SK-N-SH (cell line): ENCODE results near the gene FCMR. TPM values are rescaled to one million over a fixed set of nuclear protein-coding genes. Genes with fewer than 3 reads are reported as not detected.

Experiments used
- CTCF ChIA-PET: fragments of 300-600, 350-600 bp; formaldehyde crosslinking; extraction: SDS; loops from one replicate; lab custom pipeline; 2021; lab: Yijun Ruan, JAX
- POLR2A ChIA-PET: fragments of 350-600 bp; sonication (Branson Sonifier 250); formaldehyde crosslinking; extraction: SDS; loops from one replicate; lab custom pipeline; 2020; ENCODE audit warnings: antibody characterized with exemption, inconsistent platforms; lab: Yijun Ruan, JAX
- DNase-seq: peaks from one replicate; pipeline ENCODE4 v3.0.0; 2012
- H2AFZ ChIP-seq: fragments of 200-600 bp; sonication (generic); 2 replicates; pipeline ENCODE4 v1.8.1; 2016; ENCODE audit warnings: antibody characterized with exemption, mild to moderate bottlenecking, low read depth
- H3F3A ChIP-seq: fragments of 200-600 bp; sonication (generic); replicated peaks from 2 replicates; pipeline ENCODE3; 2016; ENCODE audit warnings: antibody characterized with exemption, mild to moderate bottlenecking; ENCODE audit not compliant: insufficient read depth
- H3K27ac ChIP-seq, 2 experiments: fragments of 200-500 bp in 1 of 2; fragments of 200-600 bp in 1 of 2; sonication (Bioruptor generic) in 1 of 2; sonication (generic), shearing (Covaris generic) in 1 of 2; 2 replicates each; pipeline versions ENCODE4 v1.5.1 to v1.6.1; 2014 to 2016; ENCODE audit warnings: low read depth in 2 of 2, inconsistent platforms in 1 of 2, low read length in 1 of 2, mild to moderate bottlenecking in 1 of 2, mixed read lengths in 1 of 2
- H3K27me3 ChIP-seq: fragments of 200-600 bp; sonication (generic), shearing (Covaris generic); 2 replicates; pipeline ENCODE4 v1.6.1; 2016; ENCODE audit warnings: mixed run types; ENCODE audit not compliant: insufficient read depth
- H3K36me3 ChIP-seq, 2 experiments: fragments of 200-500 bp in 1 of 2; fragments of 200-600 bp in 1 of 2; sonication (Bioruptor generic) in 1 of 2; sonication (generic) in 1 of 2; replicated peaks in 1 of 2; 2 replicates each; pipeline versions ENCODE3 to v1.5.1; 2014 to 2016; ENCODE audit warnings: low read length in 1 of 2, mild to moderate bottlenecking in 1 of 2; ENCODE audit not compliant: insufficient read depth in 2 of 2, control insufficient read depth in 1 of 2
- H3K4me1 ChIP-seq, 2 experiments: fragments of 200-500 bp in 1 of 2; fragments of 200-600 bp in 1 of 2; sonication (Bioruptor generic) in 1 of 2; sonication (generic), shearing (Covaris generic) in 1 of 2; 2 replicates each; pipeline versions ENCODE4 v1.5.1 to v1.6.1; 2014 to 2016; ENCODE audit warnings: low read depth in 1 of 2, low read length in 1 of 2, mixed run types in 1 of 2; ENCODE audit not compliant: insufficient read depth in 2 of 2, control insufficient read depth in 1 of 2
- H3K4me2 ChIP-seq: fragments of 200-600 bp; sonication (generic), shearing (Covaris generic); 2 replicates; pipeline ENCODE4 v1.6.1; 2017; ENCODE audit warnings: mixed run types
- H3K4me3 ChIP-seq, 2 experiments: fragments of 200-500 bp in 1 of 2; fragments of 200-600 bp in 1 of 2; sonication (Bioruptor generic) in 1 of 2; sonication (generic), shearing (Covaris generic) in 1 of 2; 2 replicates each; pipeline versions ENCODE4 v1.5.1 to v1.8.1; 2014 to 2016; ENCODE audit warnings: low read depth in 2 of 2, inconsistent platforms in 1 of 2, low read length in 1 of 2, mild to moderate bottlenecking in 1 of 2, mixed read lengths in 1 of 2, moderate library complexity in 1 of 2
- H3K79me2 ChIP-seq: fragments of 200-600 bp; sonication (generic); 2 replicates; pipeline ENCODE4 v1.8.1; 2017; ENCODE audit warnings: mild to moderate bottlenecking; ENCODE audit not compliant: insufficient read depth
- H3K9ac ChIP-seq: fragments of 200-600 bp; sonication (generic); 2 replicates; pipeline ENCODE4 v1.6.1; 2017; ENCODE audit warnings: mixed run types
- H3K9me2 ChIP-seq: fragments of 200-600 bp; sonication (generic); 2 replicates; pipeline ENCODE4 v1.6.1; 2017; ENCODE audit warnings: mixed run types
- H3K9me3 ChIP-seq: fragments of 200-600 bp; sonication (generic); 2 replicates; pipeline ENCODE4 v1.6.1; 2017; ENCODE audit warnings: mixed run types, mild to moderate bottlenecking, moderate library complexity
- H4K20me1 ChIP-seq: fragments of 200-600 bp; sonication (generic); 2 replicates; pipeline ENCODE4 v1.6.1; 2017; ENCODE audit warnings: mild to moderate bottlenecking, mixed run types; ENCODE audit not compliant: insufficient read depth
- CHD2 ChIP-seq: fragments of 150-350 bp; IDR thresholded peaks from 2 replicates; pipeline ENCODE4 v1.6.1; 2018; ENCODE audit warnings: low read length; ENCODE audit not compliant: partially characterized antibody
- ELF1 ChIP-seq: IDR thresholded peaks from 2 replicates; pipeline ENCODE4 v1.4.0; 2012
- EZH2phosphoT487 ChIP-seq: fragments of 200-600 bp; sonication (generic); IDR thresholded peaks from 2 replicates; pipeline ENCODE4 v1.6.1; 2017; ENCODE audit warnings: low read depth, mixed run types, mild to moderate bottlenecking, antibody characterized with exemption, moderate library complexity, borderline replicate concordance
- FOSL2 ChIP-seq: IDR thresholded peaks from 2 replicates; pipeline ENCODE4 v1.4.0; 2012; ENCODE audit warnings: low read depth, mild to moderate bottlenecking, moderate library complexity, borderline replicate concordance
- FOXM1 ChIP-seq: IDR thresholded peaks from 2 replicates; pipeline ENCODE4 v1.4.0; 2012; ENCODE audit warnings: low read depth, mild to moderate bottlenecking
- GABPA ChIP-seq: IDR thresholded peaks from 2 replicates; pipeline ENCODE4 v1.4.0; 2012; ENCODE audit warnings: low read depth, mild to moderate bottlenecking
- GATA2 ChIP-seq: sonication (generic); formaldehyde crosslinking; IDR thresholded peaks from 2 replicates; pipeline ENCODE4 v1.5.0; 2020; ENCODE audit warnings: mild to moderate bottlenecking, missing genetic modification reagents
- JUND ChIP-seq: IDR thresholded peaks from 2 replicates; pipeline ENCODE4 v1.4.0; 2012
- MEF2A ChIP-seq: IDR thresholded peaks from 2 replicates; pipeline ENCODE4 v1.4.0; 2012; ENCODE audit warnings: low read depth, borderline replicate concordance
- NFIC ChIP-seq: IDR thresholded peaks from 2 replicates; pipeline ENCODE4 v1.4.0; 2012; ENCODE audit warnings: borderline replicate concordance
- NRF1 ChIP-seq: IDR thresholded peaks from 2 replicates; pipeline ENCODE4 v1.6.1; 2012; ENCODE audit warnings: low read depth, mild to moderate bottlenecking, low read length
- RAD21 ChIP-seq: IDR thresholded peaks from 2 replicates; pipeline ENCODE4 v1.6.1; 2012; ENCODE audit warnings: mild to moderate bottlenecking, low read length
- RCOR1 ChIP-seq: fragments of 150-350 bp; IDR thresholded peaks from 2 replicates; pipeline ENCODE4 v1.6.1; 2017; ENCODE audit warnings: antibody characterized with exemption, low read length
- RFX5 ChIP-seq: IDR thresholded peaks from 2 replicates; pipeline ENCODE4 v1.6.1; 2012; ENCODE audit warnings: mild to moderate bottlenecking, improper control_type of control experiment, low read length
- SMC3 ChIP-seq: IDR thresholded peaks from 2 replicates; pipeline ENCODE4 v1.6.1; 2012; ENCODE audit warnings: low read depth, low read length, improper control_type of control experiment
- TEAD4 ChIP-seq: IDR thresholded peaks from 2 replicates; pipeline ENCODE4 v1.4.0; 2012; ENCODE audit warnings: mild to moderate bottlenecking, borderline replicate concordance; ENCODE audit not compliant: insufficient read depth
- YY1 ChIP-seq: IDR thresholded peaks from 2 replicates; pipeline ENCODE4 v1.4.0; 2012; ENCODE audit warnings: low read depth, mild to moderate bottlenecking
- WGBS: methylation state at CpG from one replicate; pipeline ENCODE4 v1.1.6; 2017; ENCODE audit warnings: low lambda C conversion rate; 5-methylcytosine and 5-hydroxymethylcytosine counted together
- polyA plus RNA-seq, 3 experiments: library from polyadenylated mRNA; depleted of rRNA; stranded (reverse); fragments of >200 nt; gene quantifications; 2 replicates each; pipeline ENCODE4 v1.2.3, GENCODE V29; 2012
- TF ChIP-seq, protein P1 (sequence below): IDR thresholded peaks from 2 replicates; pipeline ENCODE4 v1.4.0; 2012; ENCODE audit warnings: low read depth, borderline replicate concordance
- TF ChIP-seq, protein P2 (sequence below): fragments of 150-350 bp; IDR thresholded peaks from 2 replicates; pipeline ENCODE4 v1.6.1; 2017; ENCODE audit warnings: antibody characterized with exemption, low read length, low read depth, borderline replicate concordance
- TF ChIP-seq, protein P3 (sequence below): IDR thresholded peaks from 2 replicates; pipeline ENCODE4; 2012
- TF ChIP-seq, protein P4 (sequence below): fragments of 200-600 bp; sonication (generic); IDR thresholded peaks from 2 replicates; pipeline ENCODE4 v1.6.1; 2017; ENCODE audit warnings: antibody characterized with exemption, mild to moderate bottlenecking, moderate library complexity
- TF ChIP-seq, protein P5 (sequence below): IDR thresholded peaks from 2 replicates; pipeline ENCODE4 v1.4.0; 2012; ENCODE audit warnings: low read depth

FCMR gene
- polyA plus RNA-seq, 1 of the 3 experiments (the other 2 are of a cell fraction): 0.15 TPM

DNA sequence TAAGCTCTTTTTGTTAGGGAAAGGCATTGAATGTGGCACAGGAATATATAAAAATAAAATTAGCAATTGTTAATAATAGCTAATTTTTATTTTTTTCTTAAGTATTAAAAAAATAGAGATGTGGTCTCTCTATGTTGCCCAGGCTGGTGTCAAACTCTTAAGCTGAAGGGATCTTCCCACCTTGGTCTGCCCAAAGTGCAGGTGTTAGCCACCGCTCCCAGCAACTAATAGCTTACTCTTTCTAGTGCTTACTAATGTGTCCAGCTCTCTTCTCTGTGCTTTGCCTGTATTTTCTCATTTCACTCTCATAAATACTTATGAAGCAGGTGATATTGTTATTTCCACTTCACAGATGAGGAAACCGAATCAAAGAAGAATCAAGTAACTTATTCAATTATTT, 37.9 kb downstream of the FCMR start:
- WGBS: 42% methylated on average over 2 of the region's 2 CpGs
- CTCF ChIA-PET: interaction anchor here (0.5 to 2.1 kb wide), 2 partner anchors 28 to 66 kb away, joined by 3 to 13 read pairs; no protein-coding TSS in a partner anchor

DNA sequence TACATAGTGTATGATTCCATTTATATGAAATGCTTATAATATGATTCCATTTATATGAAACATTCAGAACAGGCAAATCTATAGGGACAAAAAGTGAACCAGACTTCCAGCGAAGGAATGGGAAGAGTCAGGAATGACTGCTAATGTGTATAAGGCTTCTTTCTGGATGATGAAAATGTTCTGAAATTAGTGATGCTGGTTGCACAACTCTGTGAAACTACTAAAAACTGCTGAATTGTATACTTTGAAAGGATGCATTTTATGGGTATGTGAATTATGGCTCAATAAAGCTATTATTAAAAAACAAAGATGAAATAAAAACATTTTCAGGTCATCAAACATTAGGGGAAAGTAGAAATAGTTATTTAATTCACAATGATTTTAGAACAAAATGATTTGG, 38.6 kb downstream of the FCMR start:
- Histone ChIP-seq H4K20me1 (no peaks in the 10 kb centered on the region), H3K9ac (no peak overlapping the region), H3K9me3 (no peaks in the 10 kb centered on the region; the same call in 1 of the 2 replicates), H3K36me3 (no peaks in the 10 kb centered on the region), H3K9me2 (no peaks in the 10 kb centered on the region), H3F3A (no peaks in the 10 kb centered on the region), H3K4me3 (no peak overlapping the region), H3K27me3 (peaks cover 5% of the 10 kb centered on the region; the same call in 1 of the 2 replicates), H2AFZ (no peak overlapping the region), H3K27ac (no peak overlapping the region), H3K4me2 (no peak overlapping the region), H3K4me1 (no peaks in the 10 kb centered on the region), H3K79me2 (no peaks in the 10 kb centered on the region)
- ChIA-PET POLR2A (no interaction called here), CTCF (interaction anchor here (0.5 to 2.1 kb wide), 2 partner anchors 29 to 65 kb away, joined by 3 to 13 read pairs; no protein-coding TSS in a partner anchor)
- WGBS: 67% methylated on average over 1 of the region's 1 CpG
- TF ChIP-seq, protein P1, sequence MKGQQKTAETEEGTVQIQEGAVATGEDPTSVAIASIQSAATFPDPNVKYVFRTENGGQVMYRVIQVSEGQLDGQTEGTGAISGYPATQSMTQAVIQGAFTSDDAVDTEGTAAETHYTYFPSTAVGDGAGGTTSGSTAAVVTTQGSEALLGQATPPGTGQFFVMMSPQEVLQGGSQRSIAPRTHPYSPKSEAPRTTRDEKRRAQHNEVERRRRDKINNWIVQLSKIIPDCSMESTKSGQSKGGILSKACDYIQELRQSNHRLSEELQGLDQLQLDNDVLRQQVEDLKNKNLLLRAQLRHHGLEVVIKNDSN: no peak
- TF ChIP-seq FOSL2 (no peak), RCOR1 (no peak), JUND (no peak), ELF1 (no peak), TEAD4 (no peak)
- DNase-seq: no peak

More for the DNA sequence above, 37.9 kb downstream of the FCMR start:
- POLR2A ChIA-PET: no interaction called here
- no peaks in the 10 kb centered on the region; the same call in 1 of the 2 replicates for H3K9me3 ChIP-seq
- no peaks in the 10 kb centered on the region for H3K36me3 ChIP-seq
- H3F3A ChIP-seq: no peaks in the 10 kb centered on the region
- TF ChIP-seq GABPA: no peak
- no peak for TF ChIP-seq NFIC
- no peak for TF ChIP-seq ELF1
- TF ChIP-seq, protein P2, sequence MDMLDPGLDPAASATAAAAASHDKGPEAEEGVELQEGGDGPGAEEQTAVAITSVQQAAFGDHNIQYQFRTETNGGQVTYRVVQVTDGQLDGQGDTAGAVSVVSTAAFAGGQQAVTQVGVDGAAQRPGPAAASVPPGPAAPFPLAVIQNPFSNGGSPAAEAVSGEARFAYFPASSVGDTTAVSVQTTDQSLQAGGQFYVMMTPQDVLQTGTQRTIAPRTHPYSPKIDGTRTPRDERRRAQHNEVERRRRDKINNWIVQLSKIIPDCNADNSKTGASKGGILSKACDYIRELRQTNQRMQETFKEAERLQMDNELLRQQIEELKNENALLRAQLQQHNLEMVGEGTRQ: no peak
- TF ChIP-seq, protein P3, sequence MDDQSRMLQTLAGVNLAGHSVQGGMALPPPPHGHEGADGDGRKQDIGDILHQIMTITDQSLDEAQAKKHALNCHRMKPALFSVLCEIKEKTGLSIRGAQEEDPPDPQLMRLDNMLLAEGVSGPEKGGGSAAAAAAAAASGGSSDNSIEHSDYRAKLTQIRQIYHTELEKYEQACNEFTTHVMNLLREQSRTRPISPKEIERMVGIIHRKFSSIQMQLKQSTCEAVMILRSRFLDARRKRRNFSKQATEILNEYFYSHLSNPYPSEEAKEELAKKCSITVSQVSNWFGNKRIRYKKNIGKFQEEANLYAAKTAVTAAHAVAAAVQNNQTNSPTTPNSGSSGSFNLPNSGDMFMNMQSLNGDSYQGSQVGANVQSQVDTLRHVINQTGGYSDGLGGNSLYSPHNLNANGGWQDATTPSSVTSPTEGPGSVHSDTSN: no peak
- TF ChIP-seq SMC3: no peak
- TF ChIP-seq RAD21: no peak
- no peak for TF ChIP-seq FOXM1
- TF ChIP-seq TEAD4: no peak
- no peak for TF ChIP-seq MEF2A
- TF ChIP-seq NRF1: no peak
- TF ChIP-seq RFX5: no peak
- TF ChIP-seq, protein P4, sequence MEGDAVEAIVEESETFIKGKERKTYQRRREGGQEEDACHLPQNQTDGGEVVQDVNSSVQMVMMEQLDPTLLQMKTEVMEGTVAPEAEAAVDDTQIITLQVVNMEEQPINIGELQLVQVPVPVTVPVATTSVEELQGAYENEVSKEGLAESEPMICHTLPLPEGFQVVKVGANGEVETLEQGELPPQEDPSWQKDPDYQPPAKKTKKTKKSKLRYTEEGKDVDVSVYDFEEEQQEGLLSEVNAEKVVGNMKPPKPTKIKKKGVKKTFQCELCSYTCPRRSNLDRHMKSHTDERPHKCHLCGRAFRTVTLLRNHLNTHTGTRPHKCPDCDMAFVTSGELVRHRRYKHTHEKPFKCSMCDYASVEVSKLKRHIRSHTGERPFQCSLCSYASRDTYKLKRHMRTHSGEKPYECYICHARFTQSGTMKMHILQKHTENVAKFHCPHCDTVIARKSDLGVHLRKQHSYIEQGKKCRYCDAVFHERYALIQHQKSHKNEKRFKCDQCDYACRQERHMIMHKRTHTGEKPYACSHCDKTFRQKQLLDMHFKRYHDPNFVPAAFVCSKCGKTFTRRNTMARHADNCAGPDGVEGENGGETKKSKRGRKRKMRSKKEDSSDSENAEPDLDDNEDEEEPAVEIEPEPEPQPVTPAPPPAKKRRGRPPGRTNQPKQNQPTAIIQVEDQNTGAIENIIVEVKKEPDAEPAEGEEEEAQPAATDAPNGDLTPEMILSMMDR: no peak
- TF ChIP-seq, protein P5, sequence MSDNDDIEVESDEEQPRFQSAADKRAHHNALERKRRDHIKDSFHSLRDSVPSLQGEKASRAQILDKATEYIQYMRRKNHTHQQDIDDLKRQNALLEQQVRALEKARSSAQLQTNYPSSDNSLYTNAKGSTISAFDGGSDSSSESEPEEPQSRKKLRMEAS: no peak
- TF ChIP-seq CHD2: no peak
- TF ChIP-seq GATA2: no peak
- no peak for TF ChIP-seq YY1
- no peak for TF ChIP-seq EZH2phosphoT487
- no peaks in the 10 kb centered on the region for H4K20me1 ChIP-seq
- no peak overlapping the region for H3K27ac ChIP-seq
- DNase-seq: no peak
- H3K9ac ChIP-seq: no peak overlapping the region
- no peaks in the 10 kb centered on the region for H3K4me1 ChIP-seq
- H3K9me2 ChIP-seq: no peaks in the 10 kb centered on the region
- H2AFZ ChIP-seq: no peak overlapping the region
- no peaks in the 10 kb centered on the region for H3K79me2 ChIP-seq
- no peak overlapping the region for H3K4me2 ChIP-seq
- no peak overlapping the region for H3K4me3 ChIP-seq
- H3K27me3 ChIP-seq: peaks cover 5% of the 10 kb centered on the region; the same call in 1 of the 2 replicates
